ENCODE data around the gene LYZL6. TPM values are rescaled to one million over a fixed set of nuclear protein-coding genes. Genes with fewer than 3 reads are reported as not detected.

Gene LYZL6
- total and polyA plus RNA-seq, 2 donors from 2014 or later: not detected

GRCh38 chr17:35973333-35974260 lies 30.1 kb upstream of the LYZL6 start:
- DNase-seq (peak in 2 of 5 donors; percentile 19 to 31), FAIRE-seq (no peak)
- intact Hi-C loops (cut with DNase I): no loop called here
- no peak for TF ChIP-seq CTCF (IDR thresholded peaks at IDR 0.05; ENCODE audit: borderline replicate concordance, extremely low read depth, insufficient read depth)
- Histone ChIP-seq H3K36me3 (ENCODE audit: control insufficient read depth in 2 of 3, insufficient read depth in 3 of 3, low read length in 3 of 3) (no peaks in the 10 kb centered on the region), H3K9ac (ENCODE audit: low read length in 3 of 3) (no peak overlapping the region), H3K9me3 (ENCODE audit: control insufficient read depth in 2 of 3, insufficient read depth in 1 of 3, low read length in 3 of 3) (no peaks in the 10 kb centered on the region), H3K4me3 (ENCODE audit: low read length in 3 of 3) (no peak overlapping the region), H3K4me1 (ENCODE audit: control insufficient read depth in 2 of 3, insufficient read depth in 2 of 3, low read depth in 1 of 3, low read length in 3 of 3) (peaks cover 0 to 14% (median 14%) of the 10 kb centered on the region in 3 donors), H3K27ac (ENCODE audit: low read depth in 2 of 2, low read length in 2 of 2) (peak overlapping the region in 1 of 2 donors; percentile 13), H3K27me3 (ENCODE audit: control insufficient read depth, insufficient read depth, low read length) (no peaks in the 10 kb centered on the region)

GRCh38 chr17:35972945-35973332 lies 29.4 kb upstream of the LYZL6 start:
- H3K27me3 ChIP-seq (ENCODE audit: control insufficient read depth, insufficient read depth, low read length): no peaks in the 10 kb centered on the region
- no peak overlapping the region for H3K4me3 ChIP-seq (ENCODE audit: low read length in 3 of 3)
- DNase-seq: no peak
- no peak for FAIRE-seq
- no peaks in the 10 kb centered on the region for H3K9me3 ChIP-seq (ENCODE audit: control insufficient read depth in 2 of 3, insufficient read depth in 1 of 3, low read length in 3 of 3)
- peaks cover 0 to 14% (median 14%) of the 10 kb centered on the region in 3 donors for H3K4me1 ChIP-seq (ENCODE audit: control insufficient read depth in 2 of 3, insufficient read depth in 2 of 3, low read depth in 1 of 3, low read length in 3 of 3)
- TF ChIP-seq CTCF (IDR thresholded peaks at IDR 0.05; ENCODE audit: borderline replicate concordance, extremely low read depth, insufficient read depth): no peak
- peak overlapping the region in 1 of 2 donors; percentile 35 for H3K27ac ChIP-seq (ENCODE audit: low read depth in 2 of 2, low read length in 2 of 2)
- no peaks in the 10 kb centered on the region for H3K36me3 ChIP-seq (ENCODE audit: control insufficient read depth in 2 of 3, insufficient read depth in 3 of 3, low read length in 3 of 3)
- no peak overlapping the region for H3K9ac ChIP-seq (ENCODE audit: low read length in 3 of 3)
- intact Hi-C loops (cut with DNase I): no loop called here

GRCh38 chr17:35972535-35972934 lies 29.0 kb upstream of the LYZL6 start:
- Histone ChIP-seq H3K27me3 (ENCODE audit: control insufficient read depth, insufficient read depth, low read length) (no peaks in the 10 kb centered on the region), H3K9me3 (ENCODE audit: control insufficient read depth in 2 of 3, insufficient read depth in 1 of 3, low read length in 3 of 3) (no peaks in the 10 kb centered on the region), H3K4me3 (ENCODE audit: low read length in 3 of 3) (no peak overlapping the region), H3K4me1 (ENCODE audit: control insufficient read depth in 2 of 3, insufficient read depth in 2 of 3, low read depth in 1 of 3, low read length in 3 of 3) (peaks cover 0 to 14% (median 14%) of the 10 kb centered on the region in 3 donors), H3K36me3 (ENCODE audit: control insufficient read depth in 2 of 3, insufficient read depth in 3 of 3, low read length in 3 of 3) (no peaks in the 10 kb centered on the region), H3K9ac (ENCODE audit: low read length in 3 of 3) (no peak overlapping the region), H3K27ac (ENCODE audit: low read depth in 2 of 2, low read length in 2 of 2) (peak overlapping the region in 1 of 2 donors; percentile 35)
- TF ChIP-seq CTCF (IDR thresholded peaks at IDR 0.05; ENCODE audit: borderline replicate concordance, extremely low read depth, insufficient read depth): no peak
- no peak for FAIRE-seq
- no peak for DNase-seq
- intact Hi-C loops (cut with DNase I): no loop called here
